Measurements from ENCODE around the gene LRBA.
"Not testable (repeated sequence)": the region's sequence is repeated elsewhere in the genome, so short reads cannot be mapped to it uniquely, and the experiment has no call there.

Gene LRBA

DNA sequence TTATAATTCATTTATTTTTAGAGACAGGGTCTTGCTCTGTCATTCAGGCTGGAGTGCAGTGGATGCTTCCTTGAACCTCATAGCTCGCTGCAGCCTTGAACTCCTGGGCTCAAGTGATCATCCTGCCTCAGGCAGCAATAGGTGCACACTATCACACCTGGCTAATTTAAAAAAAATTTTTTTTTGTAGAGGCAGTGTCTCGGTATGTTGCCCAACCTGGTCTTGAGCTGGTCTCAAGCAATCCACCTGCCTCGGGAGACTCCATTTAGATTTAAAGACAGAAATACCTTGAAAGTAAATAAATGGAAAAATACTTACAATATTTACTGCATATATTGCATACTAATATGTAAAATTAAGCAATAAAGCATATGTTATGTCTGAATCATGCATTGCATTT, 473.4 kb downstream of the LRBA start:
- TF ChIP-seq, protein P1, sequence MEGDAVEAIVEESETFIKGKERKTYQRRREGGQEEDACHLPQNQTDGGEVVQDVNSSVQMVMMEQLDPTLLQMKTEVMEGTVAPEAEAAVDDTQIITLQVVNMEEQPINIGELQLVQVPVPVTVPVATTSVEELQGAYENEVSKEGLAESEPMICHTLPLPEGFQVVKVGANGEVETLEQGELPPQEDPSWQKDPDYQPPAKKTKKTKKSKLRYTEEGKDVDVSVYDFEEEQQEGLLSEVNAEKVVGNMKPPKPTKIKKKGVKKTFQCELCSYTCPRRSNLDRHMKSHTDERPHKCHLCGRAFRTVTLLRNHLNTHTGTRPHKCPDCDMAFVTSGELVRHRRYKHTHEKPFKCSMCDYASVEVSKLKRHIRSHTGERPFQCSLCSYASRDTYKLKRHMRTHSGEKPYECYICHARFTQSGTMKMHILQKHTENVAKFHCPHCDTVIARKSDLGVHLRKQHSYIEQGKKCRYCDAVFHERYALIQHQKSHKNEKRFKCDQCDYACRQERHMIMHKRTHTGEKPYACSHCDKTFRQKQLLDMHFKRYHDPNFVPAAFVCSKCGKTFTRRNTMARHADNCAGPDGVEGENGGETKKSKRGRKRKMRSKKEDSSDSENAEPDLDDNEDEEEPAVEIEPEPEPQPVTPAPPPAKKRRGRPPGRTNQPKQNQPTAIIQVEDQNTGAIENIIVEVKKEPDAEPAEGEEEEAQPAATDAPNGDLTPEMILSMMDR (conservative IDR thresholded peaks at IDR 0.05; ENCODE audit: low read depth, low read length), result no peak
- H3K4me3 ChIP-seq (ENCODE audit: low read depth, low read length), result no peak overlapping the region
- no peak for DNase-seq (ENCODE audit: low read depth)

GRCh38 chr4:150540959-150541360, 474.1 kb downstream of the LRBA start:
- TF ChIP-seq, protein P1 (conservative IDR thresholded peaks at IDR 0.05; ENCODE audit: low read depth, low read length), result no peak
- H3K4me3 ChIP-seq (ENCODE audit: low read depth, low read length), result no peak overlapping the region
- DNase-seq (ENCODE audit: low read depth), result no peak

DNA sequence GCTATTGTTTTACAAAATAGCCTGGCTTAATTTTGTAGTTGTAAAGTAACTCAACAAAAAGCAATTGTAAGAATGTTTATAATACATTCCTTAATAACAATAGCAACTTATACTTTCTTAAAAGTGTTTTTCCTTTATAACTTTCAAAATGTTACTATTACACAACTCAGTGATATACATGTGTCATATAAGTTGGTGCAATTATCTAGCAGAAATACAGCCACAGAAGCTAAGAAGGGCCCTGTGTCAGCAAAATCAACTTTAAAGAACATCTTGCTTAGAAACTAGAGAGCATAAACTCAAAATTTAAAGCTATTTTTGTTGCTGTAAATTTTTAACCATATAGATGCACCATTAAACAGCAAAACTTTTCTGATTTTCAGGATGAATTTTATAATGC, 474.5 kb downstream of the LRBA start:
- TF ChIP-seq, protein P1 (conservative IDR thresholded peaks at IDR 0.05; ENCODE audit: low read depth, low read length), result no peak
- no peak overlapping the region for H3K4me3 ChIP-seq (ENCODE audit: low read depth, low read length)
- no peak for DNase-seq (ENCODE audit: low read depth)

DNA sequence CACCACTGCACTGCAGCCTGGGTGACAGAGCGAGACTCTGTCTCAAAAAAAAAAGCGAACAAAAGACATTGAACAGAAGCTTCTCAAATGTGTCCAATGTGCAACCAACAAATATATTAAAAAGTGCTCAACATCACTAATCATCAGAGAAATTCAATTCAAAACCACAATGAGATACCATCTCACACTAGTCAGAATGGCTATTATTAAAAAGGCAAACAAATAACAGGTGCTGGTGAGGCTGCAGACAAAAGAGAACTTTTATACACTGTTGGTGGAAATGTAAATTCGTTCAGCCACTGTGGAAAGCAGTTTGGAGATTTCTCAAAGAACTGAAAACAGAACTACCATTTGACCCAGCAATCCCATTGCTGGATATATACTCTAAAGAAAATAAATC, 477.2 kb downstream of the LRBA start:
- DNase-seq (ENCODE audit: low read depth); H3K4me3 ChIP-seq (ENCODE audit: low read depth, low read length): not testable (repeated sequence)

- TF ChIP-seq, protein P1 (conservative IDR thresholded peaks at IDR 0.05; ENCODE audit: low read depth, low read length), result no peak
- DNase-seq (ENCODE audit: low read depth), result no peak
Measured at GRCh38 chr4:150534818-150535217, 480.3 kb downstream of the LRBA start.

DNA sequence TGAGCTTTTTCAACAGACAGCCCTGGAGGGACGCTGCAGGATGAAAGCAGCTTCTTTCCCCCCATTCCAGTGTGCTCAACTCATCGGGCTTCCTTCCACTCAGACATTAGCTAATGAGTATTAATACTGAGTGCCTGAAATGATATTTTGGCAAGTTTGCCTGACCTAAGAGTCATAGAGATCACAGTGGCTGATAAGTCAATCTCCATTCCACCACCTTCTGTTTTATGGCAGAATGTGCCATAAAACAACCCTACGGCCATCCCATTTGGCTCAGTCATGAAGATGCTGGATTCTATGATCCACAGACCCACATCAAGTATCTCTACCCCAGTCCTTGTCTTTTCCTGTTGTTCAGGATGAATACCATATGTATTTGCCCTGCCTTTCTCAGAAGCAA, 481.4 kb downstream of the LRBA start:
- TF ChIP-seq, protein P1 (conservative IDR thresholded peaks at IDR 0.05; ENCODE audit: low read depth, low read length), result no peak
- H3K4me3 ChIP-seq (ENCODE audit: low read depth, low read length), result no peak overlapping the region
- DNase-seq (ENCODE audit: low read depth), result no peak

More at GRCh38 chr4:150534818-150535217, 480.3 kb downstream of the LRBA start:
- H3K4me3 ChIP-seq (ENCODE audit: low read depth, low read length), result no peak overlapping the region

- DNase-seq (ENCODE audit: low read depth), result no peak
- H3K4me3 ChIP-seq (ENCODE audit: low read depth, low read length), result no peak overlapping the region
- TF ChIP-seq, protein P1 (conservative IDR thresholded peaks at IDR 0.05; ENCODE audit: low read depth, low read length), result no peak
Measured at GRCh38 chr4:150525321-150525868, 489.7 kb downstream of the LRBA start.

Measured in choroid plexus epithelial cell (primary cell).